Vagina (tissue), 2 donors: Measurements from ENCODE around the gene CYP26C1. TPM values are rescaled to one million over a fixed set of nuclear protein-coding genes. Genes with fewer than 3 reads are reported as not detected.

Experiments
- DNase-seq, 2 donors: peaks; one replicate each; pipeline ENCODE4 v3.0.0-alpha.2; 2017; ENCODE audit errors: extremely low spot score in 2 of 2
- H3K27ac ChIP-seq: fragments of 200-600 bp; sonication (generic); one replicate; pipeline ENCODE4 v1.5.1; 2019
- H3K27me3 ChIP-seq: fragments of 200-600 bp; sonication (generic); one replicate; pipeline ENCODE4 v1.5.1; 2019
- H3K36me3 ChIP-seq, 2 donors: fragments of 200-600 bp; sonication (generic); one replicate each; pipeline ENCODE4 v1.5.1; 2017 to 2019
- H3K4me1 ChIP-seq: fragments of 200-600 bp; sonication (generic); one replicate; pipeline ENCODE4 v1.5.1; 2019
- H3K4me3 ChIP-seq, 2 donors: fragments of 200-600 bp; sonication (generic); 1 replicate in 1 of 2; 2 replicates in 1 of 2; pipeline ENCODE4 v1.5.1; 2016 to 2019
- H3K9me3 ChIP-seq: fragments of 200-600 bp; sonication (generic); one replicate; pipeline ENCODE4 v1.5.1; 2019
- POLR2A ChIP-seq, 2 donors: fragments of 450-650 bp; IDR thresholded peaks; one replicate each; pipeline ENCODE4 v1.6.1; 2017; ENCODE audit warnings: antibody characterized with exemption in 2 of 2, mild to moderate bottlenecking in 2 of 2, moderate library complexity in 2 of 2
- POLR2AphosphoS5 ChIP-seq, 2 donors: sonication (generic); formaldehyde crosslinking; IDR thresholded peaks; one replicate each; pipeline ENCODE4 v1.9.0; 2017; ENCODE audit warnings: antibody characterized with exemption in 2 of 2, mild to moderate bottlenecking in 2 of 2, low read depth in 1 of 2; ENCODE audit not compliant: insufficient read depth in 1 of 2
- intact Hi-C: fragments of 100-400 bp; cut with DNase I; formaldehyde crosslinking; loops from one replicate; pipeline ENCODE4 v1.15.1; 2023
- total RNA-seq: library from RNA; depleted of rRNA; stranded (reverse); fragments of >200 nt; gene quantifications from one replicate; pipeline ENCODE4 v1.2.3, GENCODE V29; 2016
- TF ChIP-seq, protein P1 (sequence below), 3 experiments: fragments of 450-650 bp in 2 of 3; fragments of 200-600 bp in 1 of 3; sonication (generic) in 1 of 3; IDR thresholded peaks; one replicate each; pipeline ENCODE4 v1.5.1; 2017 to 2019; ENCODE audit warnings: antibody characterized with exemption in 3 of 3, mild to moderate bottlenecking in 2 of 3, moderate library complexity in 2 of 3

CYP26C1 gene
- total RNA-seq, 1 donor from 2014 or later = not detected

DNA sequence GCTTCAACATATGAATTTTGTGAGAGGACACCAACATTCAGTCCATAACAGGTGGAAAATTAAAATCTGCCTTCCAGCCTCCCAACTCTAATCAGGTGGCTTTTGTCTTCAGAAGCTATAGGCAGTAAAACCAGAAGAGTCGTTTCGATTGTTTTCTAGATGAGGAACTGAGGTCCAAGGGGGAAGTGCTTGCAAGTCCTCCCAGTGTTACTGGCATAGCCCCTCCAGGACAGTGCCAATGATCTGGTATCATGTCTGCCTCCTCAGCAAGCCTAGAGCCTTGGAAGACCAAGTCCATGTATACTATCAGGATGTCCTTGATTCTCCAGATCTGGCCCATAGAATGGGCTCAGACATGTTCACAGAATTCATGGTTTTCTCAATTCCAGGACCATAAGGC is 30.0 kb downstream of the CYP26C1 start:
- H3K27me3 ChIP-seq = no peaks in the 10 kb centered on the region
- intact Hi-C loops = no loop called here
- H3K27ac ChIP-seq = no peak overlapping the region
- no peaks in the 10 kb centered on the region for H3K36me3 ChIP-seq
- H3K4me3 ChIP-seq = no peak overlapping the region
- DNase-seq = peak in 1 of 2 donors; percentile 71
- no peaks in the 10 kb centered on the region for H3K9me3 ChIP-seq
- no peaks in the 10 kb centered on the region for H3K4me1 ChIP-seq
- TF ChIP-seq POLR2A (IDR thresholded peaks at IDR 0.05) (no peak), POLR2AphosphoS5 (IDR thresholded peaks at IDR 0.05; ENCODE audit: insufficient read depth in 1 of 2, low read depth in 1 of 2) (no peak)
- TF ChIP-seq, protein P1, sequence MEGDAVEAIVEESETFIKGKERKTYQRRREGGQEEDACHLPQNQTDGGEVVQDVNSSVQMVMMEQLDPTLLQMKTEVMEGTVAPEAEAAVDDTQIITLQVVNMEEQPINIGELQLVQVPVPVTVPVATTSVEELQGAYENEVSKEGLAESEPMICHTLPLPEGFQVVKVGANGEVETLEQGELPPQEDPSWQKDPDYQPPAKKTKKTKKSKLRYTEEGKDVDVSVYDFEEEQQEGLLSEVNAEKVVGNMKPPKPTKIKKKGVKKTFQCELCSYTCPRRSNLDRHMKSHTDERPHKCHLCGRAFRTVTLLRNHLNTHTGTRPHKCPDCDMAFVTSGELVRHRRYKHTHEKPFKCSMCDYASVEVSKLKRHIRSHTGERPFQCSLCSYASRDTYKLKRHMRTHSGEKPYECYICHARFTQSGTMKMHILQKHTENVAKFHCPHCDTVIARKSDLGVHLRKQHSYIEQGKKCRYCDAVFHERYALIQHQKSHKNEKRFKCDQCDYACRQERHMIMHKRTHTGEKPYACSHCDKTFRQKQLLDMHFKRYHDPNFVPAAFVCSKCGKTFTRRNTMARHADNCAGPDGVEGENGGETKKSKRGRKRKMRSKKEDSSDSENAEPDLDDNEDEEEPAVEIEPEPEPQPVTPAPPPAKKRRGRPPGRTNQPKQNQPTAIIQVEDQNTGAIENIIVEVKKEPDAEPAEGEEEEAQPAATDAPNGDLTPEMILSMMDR (IDR thresholded peaks at IDR 0.05) = no peak

DNA sequence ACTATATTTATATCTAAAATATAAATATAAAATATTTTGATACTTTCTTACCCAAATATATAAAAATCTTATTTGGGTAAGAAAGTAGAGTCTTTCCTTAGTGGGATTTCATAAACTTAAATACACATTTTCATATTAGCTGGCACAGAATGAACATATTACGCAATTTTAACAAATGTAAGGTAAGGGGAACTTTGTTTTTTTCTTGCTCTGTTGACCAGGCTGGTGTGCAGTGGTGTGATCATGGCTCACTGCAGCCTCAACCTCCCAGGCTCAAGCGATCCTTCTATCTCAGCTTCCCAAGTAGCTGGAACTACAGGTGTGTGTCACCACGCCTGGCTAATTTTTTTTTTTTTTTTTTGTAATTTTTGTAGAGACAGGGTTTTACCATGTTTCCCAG is 31.4 kb downstream of the CYP26C1 start:
- no peak for DNase-seq
- no peak for TF ChIP-seq POLR2AphosphoS5 (IDR thresholded peaks at IDR 0.05; ENCODE audit: insufficient read depth in 1 of 2, low read depth in 1 of 2)
- TF ChIP-seq, protein P1 (IDR thresholded peaks at IDR 0.05) = no peak
- no peak for TF ChIP-seq POLR2A (IDR thresholded peaks at IDR 0.05)

DNA sequence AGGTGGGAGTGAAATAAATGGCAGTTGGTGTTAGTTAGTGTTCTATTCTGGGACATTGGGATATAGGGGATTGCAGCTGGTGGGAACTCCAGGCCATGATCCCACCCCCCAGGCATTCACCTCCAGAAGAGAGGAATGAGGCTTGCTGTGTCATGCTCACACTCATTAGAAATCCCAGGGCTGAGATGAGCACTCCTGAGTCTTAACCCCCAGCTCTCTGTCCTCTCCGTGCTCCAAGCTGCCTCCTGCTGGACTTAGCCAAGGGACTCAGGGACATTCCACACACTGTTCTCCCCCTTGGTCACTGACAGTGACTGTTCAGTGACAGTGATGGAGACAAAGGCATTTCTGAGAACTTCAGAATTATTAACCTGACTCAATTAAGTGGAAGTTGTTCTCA is 34.6 kb downstream of the CYP26C1 start:
- Histone ChIP-seq H3K9me3 (no peaks in the 10 kb centered on the region), H3K4me1 (no peaks in the 10 kb centered on the region), H3K36me3 (no peaks in the 10 kb centered on the region), H3K27me3 (no peaks in the 10 kb centered on the region), H3K27ac (no peak overlapping the region), H3K4me3 (no peak overlapping the region)
- intact Hi-C loops = no loop called here
- TF ChIP-seq POLR2A (IDR thresholded peaks at IDR 0.05) (no peak), POLR2AphosphoS5 (IDR thresholded peaks at IDR 0.05; ENCODE audit: insufficient read depth in 1 of 2, low read depth in 1 of 2) (no peak)
- TF ChIP-seq, protein P1 (IDR thresholded peaks at IDR 0.05) = no peak
- DNase-seq = no peak

More for the DNA sequence above, 31.4 kb downstream of the CYP26C1 start:
- Histone ChIP-seq H3K27me3 (no peaks in the 10 kb centered on the region), H3K36me3 (no peaks in the 10 kb centered on the region), H3K9me3 (no peaks in the 10 kb centered on the region), H3K27ac (no peak overlapping the region), H3K4me3 (no peak overlapping the region), H3K4me1 (no peaks in the 10 kb centered on the region)
- intact Hi-C loops = no loop called here

DNA sequence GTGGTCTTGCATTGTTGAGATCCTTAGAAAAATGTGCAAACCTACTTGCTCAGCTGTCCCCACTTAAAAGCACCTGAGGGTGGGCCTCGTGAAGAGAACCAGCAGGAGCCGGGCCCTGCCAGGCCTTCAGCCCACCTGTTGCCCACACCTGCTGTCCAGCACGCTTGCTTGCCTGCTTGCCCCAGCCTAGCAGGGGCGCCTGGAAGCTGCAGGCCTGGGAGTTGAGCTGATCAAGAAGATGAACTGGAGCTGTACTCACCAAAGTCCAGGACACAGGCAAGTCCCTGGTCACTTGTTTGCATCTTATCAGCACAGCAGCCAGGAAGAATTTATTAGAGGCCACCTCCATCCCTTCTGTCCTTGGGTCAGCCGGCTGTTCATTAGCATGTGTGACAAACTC is 36.3 kb downstream of the CYP26C1 start:
- no peaks in the 10 kb centered on the region for H3K9me3 ChIP-seq
- DNase-seq = peak in 1 of 2 donors; percentile 83
- H3K27ac ChIP-seq = no peak overlapping the region
- no peak for TF ChIP-seq POLR2A (IDR thresholded peaks at IDR 0.05)
- TF ChIP-seq, protein P1 (IDR thresholded peaks at IDR 0.05) = no peak
- no peak for TF ChIP-seq POLR2AphosphoS5 (IDR thresholded peaks at IDR 0.05; ENCODE audit: insufficient read depth in 1 of 2, low read depth in 1 of 2)
- intact Hi-C loops = no loop called here
- no peaks in the 10 kb centered on the region for H3K36me3 ChIP-seq
- H3K4me3 ChIP-seq = no peak overlapping the region
- no peaks in the 10 kb centered on the region for H3K4me1 ChIP-seq
- no peaks in the 10 kb centered on the region for H3K27me3 ChIP-seq

DNA sequence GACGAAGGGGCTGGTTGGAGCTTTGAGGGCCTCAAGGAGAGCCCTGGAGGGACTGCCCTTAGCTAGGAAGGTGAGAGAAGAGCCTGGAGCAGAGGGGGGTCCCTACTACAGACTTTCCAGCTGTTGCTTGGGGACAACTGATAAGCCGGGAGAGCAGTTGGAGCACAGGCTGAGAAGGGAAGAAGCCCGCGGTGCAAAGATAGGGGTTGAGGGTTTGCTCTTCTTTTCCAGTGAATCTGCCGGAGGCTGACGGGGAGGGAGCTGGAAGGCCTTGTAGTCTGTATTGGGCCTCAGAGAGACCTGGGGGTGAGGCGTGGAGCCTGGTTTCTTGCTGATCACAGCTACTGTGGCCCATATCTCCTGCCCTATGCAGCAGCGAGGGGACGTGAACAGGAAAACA is 36.8 kb downstream of the CYP26C1 start:
- Histone ChIP-seq H3K9me3 (no peaks in the 10 kb centered on the region), H3K27me3 (no peaks in the 10 kb centered on the region), H3K36me3 (no peaks in the 10 kb centered on the region), H3K4me1 (no peaks in the 10 kb centered on the region), H3K4me3 (no peak overlapping the region), H3K27ac (no peak overlapping the region)
- peak in 1 of 2 donors; percentile 52 for DNase-seq
- TF ChIP-seq, protein P1 (IDR thresholded peaks at IDR 0.05) = no peak
- TF ChIP-seq POLR2AphosphoS5 (IDR thresholded peaks at IDR 0.05; ENCODE audit: insufficient read depth in 1 of 2, low read depth in 1 of 2) (no peak), POLR2A (IDR thresholded peaks at IDR 0.05) (no peak)
- intact Hi-C loops = no loop called here
